Panc1 (cell line): ENCODE data around the gene STK39. TPM values are rescaled to one million over a fixed set of nuclear protein-coding genes. Genes with fewer than 3 reads are reported as not detected.

ENCODE experiments used
- ATAC-seq: fragments of 200-7000 bp; cut with Tn5 transposase; 2 replicates; pipeline ENCODE4 v1.9.1; 2020; ENCODE audit warnings: mild to moderate bottlenecking, moderate library complexity
- BruUV-seq: library from RNA; stranded (reverse); fragments of 400-500 nt; replicated peaks from 2 replicates; lab custom pipeline; 2021; lab: Mats Ljungman, UMichigan
- CTCF ChIA-PET: fragments of 300-600 bp; sonication (Branson Sonifier 250); formaldehyde crosslinking; loops from one replicate; lab custom pipeline; 2022; ENCODE audit warnings: antibody characterized with exemption; lab: Charles Lee
- POLR2A ChIA-PET: fragments of 300-600 bp; sonication (Branson Sonifier 250); formaldehyde crosslinking; loops from one replicate; lab custom pipeline; 2022; ENCODE audit warnings: antibody characterized with exemption; lab: Charles Lee
- DNase-seq: peaks from one replicate; pipeline ENCODE4 v3.0.0-alpha.2; 2010; ENCODE audit warnings: low read depth, low spot score
- H3K27ac ChIP-seq: 2 replicates; pipeline ENCODE4 v1.5.1; 2011; ENCODE audit warnings: mild to moderate bottlenecking, low read length, inconsistent platforms
- H3K27me3 ChIP-seq: fragments of 200-500 bp; sonication (Bioruptor generic); 2 replicates; pipeline ENCODE4 v1.6.0; 2014; ENCODE audit warnings: low read length, inconsistent platforms; ENCODE audit not compliant: control insufficient read depth, insufficient read depth
- H3K36me3 ChIP-seq: fragments of 200-500 bp; sonication (Bioruptor generic); 2 replicates; pipeline ENCODE4 v1.5.1; 2014; ENCODE audit warnings: inconsistent platforms, mild to moderate bottlenecking, low read length, moderate library complexity; ENCODE audit not compliant: control insufficient read depth, insufficient read depth
- H3K4me1 ChIP-seq: 2 replicates; pipeline ENCODE4 v1.5.1; 2011; ENCODE audit warnings: inconsistent platforms, mild to moderate bottlenecking, low read length, moderate library complexity; ENCODE audit not compliant: control insufficient read depth, insufficient read depth
- H3K4me3 ChIP-seq, 2 experiments: 2 replicates each; pipeline ENCODE4 v1.5.1; 2011 to 2012; ENCODE audit warnings: low read depth in 2 of 2, low read length in 2 of 2, mild to moderate bottlenecking in 2 of 2, inconsistent platforms in 1 of 2, moderate library complexity in 1 of 2
- H3K9me3 ChIP-seq: fragments of 200-500 bp; sonication (Bioruptor generic); 2 replicates; pipeline ENCODE4 v1.5.1; 2014; ENCODE audit warnings: low read depth, mild to moderate bottlenecking, inconsistent platforms, low read length, moderate library complexity; ENCODE audit not compliant: control insufficient read depth, insufficient read depth
- CTCF ChIP-seq: fragments of 450-650 bp; IDR thresholded peaks from 2 replicates; pipeline ENCODE4 v1.5.1; 2017; ENCODE audit warnings: mild to moderate bottlenecking
- POLR2AphosphoS5 ChIP-seq: IDR thresholded peaks from 2 replicates; pipeline ENCODE4 v1.6.1; 2012; ENCODE audit warnings: mild to moderate bottlenecking, low read depth, low read length, moderate library complexity
- REST ChIP-seq, 2 experiments: IDR thresholded peaks; 2 replicates each; pipeline ENCODE4 v1.6.1; 2011 to 2012; ENCODE audit warnings: low read depth in 2 of 2, control low read depth in 1 of 2, low read length in 1 of 2, mild to moderate bottlenecking in 1 of 2, moderate library complexity in 1 of 2; ENCODE audit not compliant: insufficient read depth in 1 of 2
- SIN3A ChIP-seq: IDR thresholded peaks from 2 replicates; pipeline ENCODE4 v1.6.1; 2012; ENCODE audit warnings: low read depth, mild to moderate bottlenecking, low read length, moderate library complexity, borderline replicate concordance; ENCODE audit not compliant: insufficient read depth
- TCF7L2 ChIP-seq: IDR thresholded peaks from 2 replicates; pipeline ENCODE4 v1.6.1; 2011; ENCODE audit warnings: mild to moderate bottlenecking, low read depth, low read length, inconsistent platforms
- in situ Hi-C: cut with HindIII; loops from 2 replicates; pipeline ENCODE4 v1.10.0; 2016; ENCODE audit warnings: low sequenced_read_pairs, low pct_unique_long_range_greater_than_20kb
- intact Hi-C: fragments of 100-400 bp; cut with micrococcal nuclease; formaldehyde crosslinking; loops from one replicate; pipeline ENCODE4 v1.10.0; 2022; ENCODE audit not compliant: unreplicated experiment
- total RNA-seq: library from RNA; stranded (reverse); gene quantifications from one replicate; pipeline ENCODE4 v1.2.1, GENCODE V29; 2021; ENCODE audit not compliant: unreplicated experiment

STK39 gene
- total RNA-seq, 1 experiment from 2014 or later: 14.0 TPM

GRCh38 chr2:168169097-168169745 lies 78.2 kb downstream of the STK39 start:
- Histone ChIP-seq H3K4me1 (no peaks in the 10 kb centered on the region), H3K36me3 (no peaks in the 10 kb centered on the region), H3K27ac (no peak overlapping the region), H3K9me3 (no peaks in the 10 kb centered on the region), H3K27me3 (no peaks in the 10 kb centered on the region), H3K4me3 (no peak overlapping the region)
- ATAC-seq: no peak
- in situ Hi-C loops: no loop called here
- POLR2A ChIA-PET: no interaction called here
- no peak for TF ChIP-seq SIN3A
- no peak for TF ChIP-seq POLR2AphosphoS5
- TF ChIP-seq CTCF: no peak
- TF ChIP-seq REST (IDR thresholded peaks at IDR 0.05; ENCODE audit: insufficient read depth in 1 of 2, low read depth in 2 of 2, low read length in 1 of 2): no peak
- no peak for TF ChIP-seq TCF7L2
- BruUV-seq: no TSS peak
- CTCF ChIA-PET: no interaction called here
- intact Hi-C loops: no loop called here
- no peak for DNase-seq

- DNase-seq: no peak
- POLR2A ChIA-PET: no interaction called here
These were observed 79.7 kb downstream of the STK39 start for GRCh38 chr2:168167511-168168263.

More at GRCh38 chr2:168167511-168168263, 79.7 kb downstream of the STK39 start:
- Histone ChIP-seq H3K27ac (no peak overlapping the region), H3K27me3 (no peaks in the 10 kb centered on the region), H3K9me3 (no peaks in the 10 kb centered on the region), H3K36me3 (no peaks in the 10 kb centered on the region), H3K4me3 (no peak overlapping the region), H3K4me1 (no peaks in the 10 kb centered on the region)
- in situ Hi-C loops: no loop called here
- TF ChIP-seq CTCF (no peak), POLR2AphosphoS5 (no peak), REST (IDR thresholded peaks at IDR 0.05; ENCODE audit: insufficient read depth in 1 of 2, low read depth in 2 of 2, low read length in 1 of 2) (no peak), SIN3A (no peak), TCF7L2 (no peak)
- CTCF ChIA-PET: no interaction called here
- no peak for ATAC-seq
- intact Hi-C loops: no loop called here
- BruUV-seq: no TSS peak
